PFSK-1 (cell line): Measurements from ENCODE around the gene SLC15A4.

Experiments used
- FOXP2 ChIP-seq: optimal IDR thresholded peaks from 2 replicates; pipeline ENCODE3; 2011; ENCODE audit warnings: borderline replicate concordance, control low read depth, inconsistent platforms; ENCODE audit not compliant: insufficient read depth; ENCODE audit errors: extremely low read length, extremely low read depth
- POLR2AphosphoS5 ChIP-seq: IDR thresholded peaks from 2 replicates; pipeline ENCODE4 v1.6.1; 2012; ENCODE audit warnings: low read depth, mild to moderate bottlenecking, control low read depth, low read length, moderate library complexity
- REST ChIP-seq, 2 experiments: IDR thresholded peaks; 2 replicates each; pipeline versions ENCODE4 v1.6.1 to v1.8.0; 2011 to 2012; ENCODE audit warnings: low read depth in 2 of 2, low read length in 2 of 2, control low read depth in 1 of 2, inconsistent platforms in 1 of 2, mild to moderate bottlenecking in 1 of 2, moderate library complexity in 1 of 2; ENCODE audit not compliant: insufficient read depth in 1 of 2
- SIN3A ChIP-seq: IDR thresholded peaks from 2 replicates; pipeline ENCODE4 v1.6.1; 2012; ENCODE audit warnings: mild to moderate bottlenecking, low read length, moderate library complexity, borderline replicate concordance; ENCODE audit not compliant: insufficient read depth
- TAF1 ChIP-seq: IDR thresholded peaks from 2 replicates; pipeline ENCODE4 v1.6.1; 2012; ENCODE audit warnings: low read length, control low read depth, borderline replicate concordance; ENCODE audit not compliant: insufficient read depth

The SLC15A4 gene

GRCh38 chr12:128787827-128788226 is 35.9 kb downstream of the SLC15A4 start:
- TF ChIP-seq REST (IDR thresholded peaks at IDR 0.05; ENCODE audit: insufficient read depth in 1 of 2, low read depth in 2 of 2, low read length in 2 of 2) (no peak), FOXP2 (no peak), SIN3A (no peak), POLR2AphosphoS5 (no peak), TAF1 (no peak)

- no peak for TF ChIP-seq FOXP2
- no peak for TF ChIP-seq REST (IDR thresholded peaks at IDR 0.05; ENCODE audit: insufficient read depth in 1 of 2, low read depth in 2 of 2, low read length in 2 of 2)
Measured at GRCh38 chr12:128786741-128787391, 36.9 kb downstream of the SLC15A4 start.

GRCh38 chr12:128784030-128784760 is 39.6 kb downstream of the SLC15A4 start:
- no peak for TF ChIP-seq POLR2AphosphoS5

- TF ChIP-seq REST (IDR thresholded peaks at IDR 0.05; ENCODE audit: insufficient read depth in 1 of 2, low read depth in 2 of 2, low read length in 2 of 2) (no peak), POLR2AphosphoS5 (no peak), SIN3A (no peak), FOXP2 (no peak), TAF1 (no peak)
Measured at GRCh38 chr12:128783129-128783574, 40.6 kb downstream of the SLC15A4 start.

GRCh38 chr12:128779901-128780300 is 43.9 kb downstream of the SLC15A4 start:
- TF ChIP-seq POLR2AphosphoS5 (no peak), REST (IDR thresholded peaks at IDR 0.05; ENCODE audit: insufficient read depth in 1 of 2, low read depth in 2 of 2, low read length in 2 of 2) (no peak), SIN3A (no peak), FOXP2 (no peak), TAF1 (no peak)
